C4-2B (cell line): ENCODE results near the gene ZNF222.

Experiments used
- CTCF ChIP-seq: fragments of 450-650 bp; conservative IDR thresholded peaks from 2 replicates; pipeline ENCODE4 v1.5.1; 2017; ENCODE audit warnings: mild to moderate bottlenecking
- ZFX ChIP-seq: fragments of 450-650 bp; IDR thresholded peaks from 2 replicates; pipeline ENCODE4 v1.6.1; 2017

- TF ChIP-seq CTCF, result no peak
- no peak for TF ChIP-seq ZFX
Measured at GRCh38 chr19:44066305-44066704, 41.1 kb downstream of the ZNF222 start.
